Activated T-helper 1 cell treated with anti-CD3 and anti-CD28 coated beads, Interleukin-12 subunit alpha, Interleukin-12 subunit beta, Interleukin-2, Interleukin-4 antibody, amounts not matched to agents 30 ng/mL and 10 ng/mL and 1 ng/mL, durations not matched to agents 14 hours and 24 hours and 36 hours (primary cell): ENCODE measurements around the gene CYSRT1. TPM values are rescaled to one million over a fixed set of nuclear protein-coding genes. Genes with fewer than 3 reads are reported as not detected.
A peak's percentile ranks its signal among the peaks of the same experiment; 100 is the strongest.

Experiments
- DNase-seq: peaks from one replicate; pipeline ENCODE4 v3.0.0; 2021; ENCODE audit warnings: low spot score
- H3K27ac Mint-ChIP-seq: one replicate; pipeline ENCODE4 v1.8.0; 2021; ENCODE audit warnings: mild to moderate bottlenecking, mixed read lengths
- H3K27me3 Mint-ChIP-seq: one replicate; pipeline ENCODE4 v1.8.0; 2022; ENCODE audit warnings: mild to moderate bottlenecking, moderate library complexity, mixed read lengths; ENCODE audit not compliant: insufficient read depth
- H3K36me3 Mint-ChIP-seq: one replicate; pipeline ENCODE4 v1.8.0; 2021; ENCODE audit warnings: low read depth, mixed read lengths
- H3K4me1 Mint-ChIP-seq: one replicate; pipeline ENCODE4 v1.8.0; 2021; ENCODE audit warnings: low read depth, mixed read lengths
- H3K4me3 Mint-ChIP-seq: one replicate; pipeline ENCODE4 v1.8.0; 2021; ENCODE audit warnings: mild to moderate bottlenecking, moderate library complexity, mixed read lengths
- H3K9me3 Mint-ChIP-seq: one replicate; pipeline ENCODE4 v1.8.0; 2021; ENCODE audit warnings: mixed read lengths
- intact Hi-C: fragments of 100-400 bp; cut with micrococcal nuclease; formaldehyde crosslinking; loops from one replicate; pipeline ENCODE4 v1.15.1; 2024
- total RNA-seq: library from RNA; stranded (reverse); gene quantifications from 2 replicates; pipeline ENCODE4 v1.2.3, GENCODE V29; 2022

The CYSRT1 gene
- total RNA-seq, 1 donor from 2014 or later: 0.60 TPM

DNA sequence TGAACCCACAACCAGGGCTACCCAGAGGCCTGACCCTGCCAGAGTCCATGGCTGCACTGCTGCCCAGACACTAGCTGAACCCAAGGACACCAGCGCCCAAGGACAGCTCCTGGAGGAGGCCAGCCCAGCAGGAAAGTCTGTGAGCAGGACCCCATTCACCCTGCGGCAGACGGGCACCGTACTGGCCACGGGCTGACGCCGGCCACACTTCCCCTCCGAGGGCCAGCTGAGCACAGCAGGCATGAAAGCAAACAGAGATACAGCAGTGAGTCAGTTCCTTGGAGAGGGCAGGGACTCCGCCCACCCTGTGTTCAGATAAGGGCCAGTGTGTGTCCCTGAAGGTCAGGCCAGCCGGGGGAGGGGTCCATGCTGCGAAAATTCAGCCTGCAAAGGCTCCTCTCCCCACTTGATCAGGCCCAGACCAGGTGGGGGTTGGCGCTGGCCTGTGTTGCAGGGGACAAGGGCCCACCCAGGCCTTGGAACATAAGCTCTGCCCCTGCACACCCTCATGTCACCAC, 6.2 kb upstream of the CYSRT1 start:
- Mint-ChIP-seq H3K9me3 (no peaks in the 10 kb centered on the region), H3K4me1 (no peaks in the 10 kb centered on the region), H3K4me3 (no peak overlapping the region), H3K36me3 (peaks cover 1% of the 10 kb centered on the region), H3K27ac (no peak overlapping the region), H3K27me3 (no peaks in the 10 kb centered on the region)
- intact Hi-C loops: no loop called here
- no peak for DNase-seq

DNA sequence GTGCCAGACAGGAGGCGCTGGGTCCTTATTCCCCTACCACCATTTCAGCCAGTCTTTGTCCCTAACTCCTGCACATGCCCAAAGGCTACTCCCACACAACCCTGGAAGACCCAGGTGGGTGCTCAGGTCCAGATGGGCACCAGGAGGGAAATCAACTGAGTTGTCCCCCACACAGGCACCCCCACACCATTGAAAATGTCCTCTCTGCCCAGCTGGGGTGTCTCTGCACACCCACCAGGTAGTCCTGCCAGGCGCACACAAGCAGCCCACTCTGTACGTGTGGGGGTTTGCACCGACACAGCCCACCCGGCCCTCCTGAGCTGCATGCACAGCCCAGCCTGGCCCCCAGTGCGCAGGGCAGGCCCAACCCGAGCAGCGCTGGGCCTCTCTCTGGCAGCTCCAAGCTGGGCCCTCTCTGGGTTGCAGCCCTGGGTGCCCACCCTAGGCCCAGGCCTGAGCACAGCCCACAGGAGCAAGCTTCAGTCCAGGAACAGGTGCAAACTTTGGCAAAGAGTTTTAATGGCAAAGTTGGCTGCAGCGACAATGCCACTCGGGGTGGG, 5.1 kb upstream of the CYSRT1 start:
- no peaks in the 10 kb centered on the region for H3K9me3 Mint-ChIP-seq
- no peak overlapping the region for H3K4me3 Mint-ChIP-seq
- no peak overlapping the region for H3K27ac Mint-ChIP-seq
- intact Hi-C loops: loop anchor here (5.0 kb wide), 1 partner anchor 193 kb away; the partner anchor contains the start of gene ABCA2
- no peak for DNase-seq
- H3K36me3 Mint-ChIP-seq: peaks cover 1% of the 10 kb centered on the region
- no peaks in the 10 kb centered on the region for H3K27me3 Mint-ChIP-seq
- H3K4me1 Mint-ChIP-seq: no peaks in the 10 kb centered on the region

DNA sequence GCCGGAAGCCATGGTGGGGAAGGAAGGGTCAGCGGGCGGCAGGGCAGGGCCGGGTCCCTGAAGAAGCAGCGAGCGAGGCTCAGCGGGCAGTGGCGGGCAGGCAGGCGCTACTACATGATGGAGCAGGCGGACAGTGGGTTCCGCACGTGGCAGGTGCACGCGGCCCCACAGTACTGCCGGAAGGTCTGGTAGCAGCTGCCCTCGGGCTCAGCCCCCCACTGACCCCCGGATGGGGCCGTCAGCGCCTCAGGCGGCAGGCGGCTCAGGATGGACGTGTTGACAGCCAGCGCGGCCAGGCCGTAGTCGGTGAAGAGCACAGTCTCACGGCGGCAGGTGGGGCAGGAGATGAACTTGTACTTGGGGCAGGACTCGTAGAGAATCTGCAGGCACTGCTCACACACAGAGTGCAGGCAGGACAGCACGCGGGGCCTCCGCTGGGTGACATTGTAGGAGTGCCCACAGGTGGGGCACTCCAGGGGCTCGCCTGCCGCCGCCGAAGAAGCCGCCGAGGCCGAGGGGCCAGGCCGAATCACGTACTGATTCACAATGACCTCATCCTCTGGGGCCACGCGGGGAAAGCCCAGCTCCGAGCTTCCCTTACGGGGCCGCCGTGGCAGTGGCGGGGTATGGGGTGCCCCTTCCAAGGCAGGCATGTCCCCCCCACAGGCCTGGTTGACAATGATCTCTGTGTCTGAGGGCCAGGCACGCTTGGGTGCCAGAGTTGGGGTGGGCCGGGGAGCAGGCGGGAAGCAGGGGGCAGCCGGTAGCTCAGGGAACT, 4.5 kb upstream of the CYSRT1 start:
- Mint-ChIP-seq H3K27me3 (no peaks in the 10 kb centered on the region), H3K27ac (no peak overlapping the region), H3K4me3 (peak overlapping the region; percentile 62), H3K36me3 (no peaks in the 10 kb centered on the region), H3K4me1 (no peaks in the 10 kb centered on the region), H3K9me3 (no peaks in the 10 kb centered on the region)
- no peak for DNase-seq
- intact Hi-C loops: loop anchor here (5.0 kb wide), 1 partner anchor 193 kb away; the partner anchor contains the start of gene ABCA2

DNA sequence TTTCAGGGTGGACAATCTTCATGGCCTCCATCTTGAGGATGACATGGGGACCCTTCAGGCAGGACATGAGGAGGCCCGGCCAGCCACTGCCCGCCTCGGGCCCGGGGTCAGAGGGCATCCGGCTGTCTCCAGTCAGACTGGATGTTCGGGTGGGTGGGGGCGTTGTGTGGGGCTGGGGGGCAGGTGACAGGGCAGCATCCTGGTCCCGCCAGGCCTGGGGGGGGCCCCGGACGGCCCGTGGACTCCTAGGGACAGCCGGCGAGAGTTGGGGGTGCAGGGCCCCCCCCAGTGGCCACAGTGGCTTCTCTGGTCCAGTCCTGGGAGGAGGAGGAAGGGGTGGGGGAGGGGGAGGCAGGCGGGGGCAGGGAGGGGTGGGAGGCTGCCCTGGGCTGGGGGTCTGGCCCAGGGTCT, 3.9 kb upstream of the CYSRT1 start:
- no peak overlapping the region for H3K27ac Mint-ChIP-seq
- no peaks in the 10 kb centered on the region for H3K9me3 Mint-ChIP-seq
- intact Hi-C loops: loop anchor here (5.0 kb wide), 1 partner anchor 194 kb away; the partner anchor contains the start of gene ABCA2
- no peak for DNase-seq
- H3K27me3 Mint-ChIP-seq: no peaks in the 10 kb centered on the region
- H3K4me1 Mint-ChIP-seq: no peaks in the 10 kb centered on the region
- peak overlapping the region; percentile 62 for H3K4me3 Mint-ChIP-seq
- H3K36me3 Mint-ChIP-seq: no peaks in the 10 kb centered on the region

DNA sequence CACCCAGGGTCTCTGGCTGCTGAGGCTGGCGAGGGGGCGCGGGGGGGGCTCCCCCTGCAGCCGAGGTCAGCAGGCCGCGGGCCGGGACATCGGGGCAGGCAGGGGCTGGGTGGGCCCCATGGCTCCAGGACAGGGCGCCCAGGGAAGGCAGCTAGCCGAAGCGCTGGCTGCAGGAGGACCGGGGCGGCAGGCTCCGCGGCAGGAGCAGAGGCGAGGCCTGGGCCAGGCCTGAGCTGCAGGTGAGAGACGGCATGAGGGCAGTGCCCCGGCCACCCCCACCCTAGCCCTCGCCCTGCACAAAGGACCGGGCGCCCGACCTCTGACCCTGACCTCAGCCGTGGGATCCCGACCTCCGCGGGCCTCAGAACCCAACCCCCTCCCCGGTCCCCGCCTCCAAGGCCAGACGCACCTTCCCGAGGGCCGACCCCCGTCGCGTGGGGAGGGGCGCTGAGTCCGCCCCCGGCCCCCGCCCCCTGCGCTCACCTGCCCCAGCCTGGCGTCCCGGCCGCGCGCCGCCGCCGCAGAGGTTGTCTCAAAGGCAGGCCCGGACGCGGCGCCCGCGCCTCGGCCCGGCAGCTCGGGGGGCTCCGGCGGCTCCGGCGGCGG, 3.4 kb upstream of the CYSRT1 start:
- no peak overlapping the region for H3K27ac Mint-ChIP-seq

DNA sequence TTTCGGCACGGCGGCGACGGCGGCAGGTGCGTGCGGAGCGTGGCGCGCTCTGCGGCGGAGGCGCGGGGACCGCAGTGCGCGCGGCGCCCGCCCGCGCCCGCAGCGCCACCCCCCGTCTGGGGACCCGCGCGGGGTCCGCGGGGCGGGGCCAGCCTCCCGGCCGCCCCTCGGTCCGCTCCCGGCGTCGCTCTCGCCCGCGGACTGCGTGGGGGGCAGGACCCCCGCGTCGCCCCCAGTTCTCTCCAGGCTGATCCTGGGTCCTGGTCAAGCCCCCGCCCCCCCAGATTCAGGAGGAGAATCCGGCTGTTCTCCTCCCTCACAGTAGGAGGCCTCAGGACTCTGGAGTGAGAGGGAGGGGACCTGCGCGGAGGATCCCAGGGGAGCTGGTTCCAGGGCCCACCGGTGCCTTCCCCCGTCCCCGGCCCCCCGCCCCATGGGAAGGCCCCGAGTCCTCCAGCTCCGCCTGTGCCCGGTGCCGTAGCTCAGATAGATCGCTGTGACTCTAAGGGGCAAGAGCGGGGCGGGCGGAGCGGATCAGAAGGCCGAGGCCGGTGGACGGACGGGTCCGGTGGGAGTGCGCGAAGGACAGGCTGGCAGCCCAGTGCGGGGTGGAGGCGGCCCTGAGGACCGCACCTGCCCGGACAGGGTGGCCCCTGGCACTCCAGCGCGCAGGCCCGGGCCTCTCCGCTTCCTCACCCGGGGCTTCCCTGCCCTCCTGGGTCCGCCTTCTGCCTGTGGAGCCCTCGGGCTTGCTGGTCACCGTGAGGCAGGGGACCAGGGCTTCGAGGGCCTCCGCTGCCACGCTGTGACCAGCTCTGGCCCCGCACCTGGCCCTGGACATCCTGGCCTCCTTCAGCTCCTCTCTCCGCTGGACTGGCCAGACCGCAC, 2.5 kb upstream of the CYSRT1 start, which contains the start of gene RNF208:
RNF208 (minus strand) TSS at position 51 of the 888 bp plus-strand sequence. CDS start 1,028 bp downstream, outside the sequence.
- Mint-ChIP-seq H3K4me3 (peak within 1 kb of the TSS; percentile 84), H3K36me3 (no peaks in the 10 kb centered on the region), H3K27me3 (no peaks in the 10 kb centered on the region), H3K27ac (peak within 1 kb of the TSS; percentile 78), H3K4me1 (peaks cover 1% of the 10 kb centered on the region), H3K9me3 (no peaks in the 10 kb centered on the region)
- intact Hi-C loops: loop anchor here (1.0 to 5.0 kb wide), 14 partner anchors 14 to 684 kb away; partner anchors contain the start of genes ABCA2, ANAPC2, EDF1 and NDOR1
- peak; percentile 11 for DNase-seq

More for the DNA sequence above, 3.4 kb upstream of the CYSRT1 start:
- Mint-ChIP-seq H3K4me1 (no peaks in the 10 kb centered on the region), H3K9me3 (no peaks in the 10 kb centered on the region), H3K27me3 (no peaks in the 10 kb centered on the region), H3K4me3 (no peak overlapping the region), H3K36me3 (no peaks in the 10 kb centered on the region)
- no peak for DNase-seq
- intact Hi-C loops: loop anchor here (2.0 to 5.0 kb wide), 4 partner anchors 65 to 683 kb away; partner anchors contain the start of genes ABCA2 and PHPT1

DNA sequence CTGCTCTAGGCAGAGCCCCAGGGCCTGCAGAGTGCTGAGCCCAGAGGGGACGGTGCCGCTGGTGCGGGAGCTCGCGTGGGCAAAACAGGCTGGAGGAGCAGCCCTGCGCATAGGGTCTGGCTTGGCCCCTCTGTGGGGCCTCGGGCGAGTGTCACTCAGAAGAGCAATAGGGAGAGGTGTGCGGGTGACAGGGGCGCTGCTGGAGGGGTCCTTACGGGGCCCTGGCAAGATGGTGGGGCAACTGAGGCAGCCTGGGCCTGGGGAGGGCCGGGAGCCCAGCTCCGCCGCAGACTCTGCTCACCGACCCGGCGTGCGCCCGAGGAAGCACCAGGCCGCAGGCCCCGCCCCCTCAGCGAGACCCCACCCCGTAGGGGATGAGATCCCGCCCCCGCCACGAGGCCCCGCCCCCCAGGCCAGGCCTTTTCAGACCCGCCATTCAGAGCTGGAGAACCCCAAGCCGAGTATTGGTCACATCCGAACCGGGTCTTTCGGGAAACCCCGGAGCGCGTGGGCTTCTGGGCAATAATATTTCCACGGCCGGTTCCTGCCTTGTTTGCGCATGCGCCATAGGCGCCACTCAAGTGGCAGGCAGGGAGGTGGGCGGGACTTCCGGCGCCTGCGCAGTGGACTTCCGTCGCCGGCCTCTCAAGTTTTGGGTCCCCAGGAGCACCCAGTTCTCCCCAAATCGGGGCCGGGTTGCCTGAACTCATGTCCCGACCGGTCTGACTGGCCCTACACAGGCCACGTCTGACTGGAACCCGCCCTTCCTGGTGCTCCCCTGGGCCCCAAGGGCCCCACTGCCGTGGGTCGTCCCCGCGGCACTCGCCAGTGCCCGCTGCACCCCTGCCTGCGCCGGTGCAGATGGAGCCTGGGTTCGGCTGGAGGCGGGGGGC, 1.6 kb upstream of the CYSRT1 start:
- Mint-ChIP-seq H3K27ac (peak overlapping the region; percentile 78), H3K4me3 (peak overlapping the region; percentile 84), H3K4me1 (peaks cover 5% of the 10 kb centered on the region), H3K27me3 (no peaks in the 10 kb centered on the region), H3K36me3 (no peaks in the 10 kb centered on the region), H3K9me3 (no peaks in the 10 kb centered on the region)
- intact Hi-C loops: loop anchor here (1.0 to 5.0 kb wide), 14 partner anchors 13 to 685 kb away; partner anchors contain the start of genes ABCA2, ANAPC2, EDF1 and NDOR1
- DNase-seq: peak; percentile 98

DNA sequence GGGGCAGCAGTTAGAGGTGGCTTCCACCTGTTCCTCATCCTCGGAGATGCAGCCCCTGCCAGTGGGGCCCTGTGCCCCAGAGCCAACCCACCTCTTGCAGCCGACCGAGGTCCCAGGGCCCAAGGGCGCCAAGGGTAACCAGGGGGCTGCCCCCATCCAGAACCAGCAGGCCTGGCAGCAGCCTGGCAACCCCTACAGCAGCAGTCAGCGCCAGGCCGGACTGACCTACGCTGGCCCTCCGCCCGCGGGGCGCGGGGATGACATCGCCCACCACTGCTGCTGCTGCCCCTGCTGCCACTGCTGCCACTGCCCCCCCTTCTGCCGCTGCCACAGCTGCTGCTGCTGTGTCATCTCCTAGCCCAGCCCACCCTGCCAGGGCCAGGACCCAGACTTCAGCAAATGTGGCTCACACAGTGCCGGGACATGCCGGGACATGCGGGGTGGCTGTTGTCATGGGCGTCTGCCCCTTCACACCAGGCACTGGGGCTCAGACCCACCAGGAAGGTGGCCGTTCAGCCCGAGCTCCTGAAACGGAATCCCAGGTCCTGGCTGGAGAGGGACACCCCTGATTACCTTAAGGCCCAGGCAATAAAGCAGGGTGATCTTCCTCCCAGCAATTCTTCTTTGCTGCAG, 841 bp downstream of the CYSRT1 start:
- no peak overlapping the region for H3K27ac Mint-ChIP-seq
- no peaks in the 10 kb centered on the region for H3K27me3 Mint-ChIP-seq
- intact Hi-C loops: no loop called here
- no peak overlapping the region for H3K4me3 Mint-ChIP-seq
- no peaks in the 10 kb centered on the region for H3K9me3 Mint-ChIP-seq
- no peak for DNase-seq
- H3K36me3 Mint-ChIP-seq: no peaks in the 10 kb centered on the region
- peaks cover 5% of the 10 kb centered on the region for H3K4me1 Mint-ChIP-seq

DNA sequence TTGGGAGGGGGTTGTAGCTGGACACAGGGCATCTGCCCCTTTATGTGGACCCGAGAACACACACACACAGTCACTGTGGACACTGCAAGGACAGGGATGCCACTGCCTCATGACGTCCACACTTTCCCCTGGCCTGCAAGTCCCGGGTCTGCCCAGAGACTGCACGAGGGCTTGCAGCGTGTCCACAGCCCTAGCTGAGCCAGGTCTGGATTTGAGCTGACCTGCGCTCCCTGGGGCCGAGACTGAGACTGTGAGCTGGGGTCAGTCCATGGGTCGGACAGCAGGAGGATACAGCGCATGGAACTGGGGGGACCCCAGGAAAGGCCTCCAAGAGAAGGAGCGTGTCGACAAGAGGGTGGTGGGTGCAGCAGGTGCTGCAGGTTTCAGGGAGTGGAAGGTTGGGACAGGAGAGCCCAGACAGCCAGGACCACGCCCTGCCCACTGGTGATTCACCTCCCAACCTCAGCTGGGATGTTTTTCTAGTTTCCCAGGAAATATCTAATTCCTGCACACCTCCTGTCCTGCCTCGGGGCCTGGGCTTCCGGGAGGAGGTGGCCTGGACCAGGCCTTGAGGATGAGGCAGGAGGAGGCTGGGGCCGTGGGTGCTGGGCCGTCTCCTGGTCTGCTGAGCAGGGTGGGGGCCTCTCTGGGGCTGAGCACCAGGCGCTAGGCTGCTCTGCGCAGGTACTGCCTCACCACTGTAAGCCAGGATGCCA, 1.5 kb downstream of the CYSRT1 start:
- no peaks in the 10 kb centered on the region for H3K9me3 Mint-ChIP-seq
- no peak for DNase-seq
- peaks cover 5% of the 10 kb centered on the region for H3K4me1 Mint-ChIP-seq
- H3K36me3 Mint-ChIP-seq: no peaks in the 10 kb centered on the region
- H3K27ac Mint-ChIP-seq: no peak overlapping the region
- intact Hi-C loops: loop anchor here (1.0 kb wide), 3 partner anchors 10 to 108 kb away; no protein-coding TSS in a partner anchor
- H3K27me3 Mint-ChIP-seq: no peaks in the 10 kb centered on the region
- H3K4me3 Mint-ChIP-seq: no peak overlapping the region

DNA sequence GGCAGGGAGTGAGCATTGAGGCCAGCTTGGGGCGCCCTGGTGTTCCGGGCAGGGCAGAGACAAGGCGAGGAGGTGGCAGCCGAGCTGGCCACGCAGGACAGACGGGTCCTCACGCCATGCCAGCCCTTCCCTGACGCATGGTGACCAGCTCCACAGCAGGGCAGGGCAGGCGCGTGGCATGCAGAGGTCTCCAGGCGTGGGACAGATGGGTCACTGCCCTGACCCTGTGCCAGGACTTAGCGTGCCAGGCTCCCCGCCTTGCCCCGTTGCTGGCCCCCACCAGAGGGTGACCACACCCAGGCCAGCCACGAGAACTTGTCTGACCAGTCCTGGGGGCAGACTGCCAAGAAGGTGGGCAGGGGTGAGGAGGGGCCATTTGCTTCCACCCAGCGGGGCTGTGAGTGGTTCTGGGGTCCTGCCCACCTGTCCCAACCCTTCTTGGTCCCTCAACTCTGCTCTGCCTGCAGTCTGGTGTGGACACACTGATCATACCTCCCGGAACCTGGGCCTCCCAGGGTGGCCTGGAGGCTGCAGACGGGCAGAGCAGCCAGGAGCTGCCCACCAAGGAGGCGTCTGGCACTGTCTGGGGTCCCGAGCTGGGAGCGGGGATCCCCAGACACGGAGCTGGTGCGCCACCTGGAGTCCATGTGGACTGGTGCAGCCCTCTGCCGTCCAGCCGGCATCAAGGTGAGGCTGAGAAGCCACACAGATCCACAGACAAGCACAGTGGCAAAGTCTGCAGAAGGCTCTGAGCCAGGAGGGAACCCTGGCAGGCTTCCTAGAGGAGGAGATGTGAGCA, 2.3 kb downstream of the CYSRT1 start, which contains the start of gene RNF224:
RNF224 (plus strand) TSS at position 449 of the 799 bp plus-strand sequence. CDS start 834 bp downstream, outside the sequence.
- Mint-ChIP-seq H3K4me1 (peaks cover 5% of the 10 kb centered on the region), H3K27ac (no peak within 1 kb of the TSS)

More for the DNA sequence above, 2.3 kb downstream of the CYSRT1 start, which contains the start of gene RNF224:
- H3K4me3 Mint-ChIP-seq: no peak within 1 kb of the TSS
- no peaks in the 10 kb centered on the region for H3K27me3 Mint-ChIP-seq
- H3K9me3 Mint-ChIP-seq: no peaks in the 10 kb centered on the region
- intact Hi-C loops: loop anchor here (1.0 kb wide), 3 partner anchors 9 to 109 kb away; no protein-coding TSS in a partner anchor
- peak; percentile 73 for DNase-seq
- no peaks in the 10 kb centered on the region for H3K36me3 Mint-ChIP-seq
